HPDE6-E6E7 (cell line): ENCODE results near the gene PDZD11.
A peak's percentile ranks its signal among the peaks of the same experiment; 100 is the strongest.
"Not testable (repeated sequence)": the region's sequence is repeated elsewhere in the genome, so short reads cannot be mapped to it uniquely, and the experiment has no call there.

ENCODE experiments used
- DNase-seq: peaks from one replicate; pipeline ENCODE4 v3.0.0; 2011; ENCODE audit warnings: missing footprints; ENCODE audit errors: extremely low spot score

PDZD11 gene, protein sequence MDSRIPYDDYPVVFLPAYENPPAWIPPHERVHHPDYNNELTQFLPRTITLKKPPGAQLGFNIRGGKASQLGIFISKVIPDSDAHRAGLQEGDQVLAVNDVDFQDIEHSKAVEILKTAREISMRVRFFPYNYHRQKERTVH

DNA sequence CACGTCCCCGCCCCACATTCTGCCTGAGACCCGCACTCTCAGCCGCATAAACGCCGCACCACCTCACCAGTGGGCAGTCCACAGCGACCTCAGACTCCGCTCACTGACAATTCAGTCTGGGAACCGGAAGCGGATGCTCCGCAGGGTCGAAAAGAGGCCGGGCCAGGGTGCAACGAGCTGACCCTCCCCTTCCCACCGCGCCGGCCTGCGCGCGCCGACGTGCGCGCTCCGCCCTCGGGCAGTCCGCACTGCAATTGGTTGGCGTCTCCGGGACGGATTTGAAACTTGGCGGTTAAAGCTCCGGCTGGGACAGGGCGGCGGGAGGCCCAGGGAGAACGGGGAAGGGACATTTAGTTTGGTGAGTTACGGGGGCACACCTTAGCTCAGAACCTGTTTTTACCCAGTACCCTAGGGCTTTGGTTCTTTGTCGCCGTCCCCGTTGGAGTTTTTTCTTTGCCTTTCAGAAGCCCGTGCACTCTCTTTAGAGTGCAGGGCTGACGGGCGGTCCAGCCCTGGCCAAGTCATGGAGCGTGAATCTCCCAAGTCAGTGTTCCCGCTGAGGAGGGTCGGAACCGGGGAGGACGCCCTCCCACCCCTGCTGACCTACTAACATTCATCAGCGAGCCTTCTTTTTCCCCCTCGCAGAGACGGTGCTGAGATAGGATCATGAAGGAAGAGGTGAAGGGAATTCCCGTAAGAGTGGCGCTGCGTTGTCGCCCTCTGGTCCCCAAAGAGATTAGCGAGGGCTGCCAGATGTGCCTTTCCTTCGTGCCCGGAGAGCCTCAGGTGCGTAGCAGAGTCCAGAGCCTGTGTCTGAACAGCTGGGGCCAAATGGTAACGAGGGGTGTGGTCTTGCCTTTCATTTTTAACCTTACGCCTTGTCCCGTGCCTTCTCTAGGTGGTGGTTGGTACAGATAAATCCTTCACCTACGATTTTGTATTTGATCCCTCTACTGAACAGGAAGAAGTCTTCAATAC is at the start of gene PDZD11, which contains the start of gene KIF4A:
Gene PDZD11 (minus strand): TSS at position 135 of the 978 bp plus-strand sequence. CDS start 586 bp downstream, outside the sequence.
Gene KIF4A (plus strand): TSS at position 312 of the 978 bp plus-strand sequence. CDS start 355 bp downstream, at position 667.
- DNase-seq: peak; percentile 76

DNA sequence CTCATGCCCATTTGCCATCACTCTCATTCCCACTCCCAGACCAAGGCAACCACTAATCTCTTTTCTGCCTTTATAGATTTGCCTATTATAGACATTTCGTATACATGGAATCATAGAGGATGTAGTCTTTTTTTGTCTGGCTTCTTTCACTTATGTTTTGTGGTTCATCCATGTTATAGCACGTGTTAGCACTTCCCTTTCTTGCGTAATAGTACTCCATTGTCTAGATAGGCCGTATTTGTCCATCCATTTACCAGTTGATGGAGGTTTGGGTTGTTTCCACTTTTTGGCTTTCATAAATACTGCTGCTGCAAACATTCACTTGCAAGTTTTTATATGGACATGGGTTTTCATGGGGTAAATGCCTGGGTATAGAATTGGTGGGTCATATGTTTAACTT is 48.6 kb upstream of the PDZD11 start:
- no peak for DNase-seq

GRCh38 chrX:70336767-70337166 is 47.0 kb upstream of the PDZD11 start:
- no peak for DNase-seq

GRCh38 chrX:70332600-70332999 is 42.9 kb upstream of the PDZD11 start:
- no peak for DNase-seq

GRCh38 chrX:70331161-70331560 is 41.4 kb upstream of the PDZD11 start:
- DNase-seq: no peak

DNA sequence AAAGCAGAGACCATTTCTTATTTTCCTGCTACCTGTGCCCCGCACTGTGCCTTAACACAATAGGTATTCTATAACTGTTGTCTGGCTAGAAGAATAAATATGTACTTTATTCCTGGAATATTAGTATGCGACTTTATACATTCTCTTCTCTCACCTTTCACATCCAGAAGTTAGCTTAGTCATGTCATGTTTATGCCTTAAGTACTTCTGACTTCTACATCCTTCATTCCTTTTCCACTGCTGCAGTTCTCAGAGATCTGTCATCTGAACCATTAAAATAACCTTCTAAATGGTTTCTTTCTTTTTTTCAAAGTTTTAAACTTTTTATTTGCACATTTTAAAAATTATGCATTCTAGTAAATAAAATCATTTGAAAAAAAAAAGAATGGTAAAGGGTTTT is 34.6 kb upstream of the PDZD11 start:
- no peak for DNase-seq

GRCh38 chrX:70323628-70324027 is 33.9 kb upstream of the PDZD11 start:
- not testable (repeated sequence) for DNase-seq

- no peak for DNase-seq
These were observed 33.1 kb upstream of the PDZD11 start for GRCh38 chrX:70322784-70323183.

DNA sequence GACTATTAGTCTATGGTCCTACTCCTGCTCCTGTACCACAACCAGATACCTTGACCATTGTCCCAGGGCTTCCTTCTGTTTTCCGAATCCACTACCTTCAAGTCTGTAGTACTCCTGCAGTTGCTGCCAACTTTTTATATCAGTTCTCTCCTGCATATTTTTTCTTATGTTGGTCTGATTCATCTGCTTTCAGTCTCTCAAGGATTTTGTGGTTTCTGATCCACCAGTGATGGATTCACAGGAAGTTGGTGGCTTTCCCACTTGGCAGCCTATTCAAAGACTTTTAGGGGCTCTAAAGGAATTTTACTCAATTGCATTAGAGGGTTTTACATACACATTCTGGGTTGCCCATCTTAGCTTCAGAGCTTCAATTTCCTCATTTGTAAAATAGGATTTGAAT is 23.8 kb upstream of the PDZD11 start:
- no peak for DNase-seq

GRCh38 chrX:70301716-70302115 is 12.0 kb upstream of the PDZD11 start:
- DNase-seq: no peak

- DNase-seq: no peak
These were observed 3.9 kb upstream of the PDZD11 start for GRCh38 chrX:70293621-70294020.

DNA sequence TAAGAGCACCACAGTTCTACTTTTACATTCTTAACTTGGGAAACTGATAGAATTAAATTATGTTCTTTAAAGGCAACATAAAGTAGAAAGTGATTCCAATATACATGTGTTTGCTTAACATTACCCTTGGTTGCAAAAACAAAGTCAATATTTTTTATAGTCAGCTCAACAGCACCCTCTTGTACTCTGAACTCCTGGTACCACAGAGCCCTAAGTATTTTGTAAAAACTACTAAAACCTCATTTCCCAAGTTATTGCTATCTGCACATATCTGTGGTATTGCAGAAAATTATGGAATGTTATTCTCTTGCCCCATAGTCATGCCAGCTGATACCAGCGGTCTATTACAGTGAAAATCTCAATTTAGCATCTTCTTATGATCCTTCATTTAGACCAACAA is 3.1 kb upstream of the PDZD11 start:
- no peak for DNase-seq

- no peak for DNase-seq
These were observed 447 bp downstream of the PDZD11 start for GRCh38 chrX:70289168-70289792.

DNA sequence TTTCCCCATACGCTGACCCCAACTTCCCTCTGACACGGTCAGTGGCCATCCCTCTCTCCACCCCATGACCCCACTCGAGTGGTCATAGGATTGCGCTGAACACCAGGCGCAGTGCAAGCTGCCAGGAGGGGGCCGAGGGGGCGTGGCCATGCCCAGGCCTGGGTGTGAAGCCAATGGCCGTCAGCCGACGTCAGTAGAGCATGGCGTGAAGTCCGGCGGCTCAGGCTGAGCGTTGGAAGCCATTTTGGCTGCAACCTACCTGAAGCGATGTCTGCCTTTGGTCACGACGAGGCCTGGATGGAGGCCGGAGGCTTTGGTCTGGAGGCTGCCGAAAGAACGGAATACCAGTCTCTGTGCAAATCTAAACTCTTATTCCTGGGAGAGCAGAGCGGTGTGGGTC is 7.8 kb downstream of the PDZD11 start, which contains the start of gene RAB41:
Gene RAB41 (plus strand): TSS at position 222 of the 400 bp plus-strand sequence. CDS start 46 bp downstream, at position 268.
- DNase-seq: no peak

GRCh38 chrX:70280573-70280972 is 9.2 kb downstream of the PDZD11 start:
- no peak for DNase-seq

DNA sequence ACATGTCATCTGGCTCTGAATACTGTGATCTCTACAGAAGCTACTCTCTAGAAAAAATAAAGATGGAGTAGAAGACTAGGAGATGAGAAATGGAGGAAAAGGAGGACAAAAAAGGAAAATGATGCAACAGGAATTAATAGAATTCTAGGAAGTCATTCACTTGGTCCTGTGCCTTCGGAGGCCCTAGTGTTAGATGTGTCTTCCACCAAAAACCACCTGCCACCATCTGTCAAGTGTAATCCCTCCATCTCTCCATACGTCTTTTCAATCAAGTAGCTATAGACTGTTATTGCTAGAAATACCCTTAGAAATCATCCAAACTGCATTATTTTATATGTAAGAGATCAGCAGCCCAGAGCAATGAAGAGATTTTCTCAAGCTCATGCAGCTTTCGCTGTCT is 10.6 kb downstream of the PDZD11 start:
- DNase-seq: no peak

GRCh38 chrX:70274029-70274428 is 15.7 kb downstream of the PDZD11 start:
- DNase-seq: not testable (repeated sequence)

DNA sequence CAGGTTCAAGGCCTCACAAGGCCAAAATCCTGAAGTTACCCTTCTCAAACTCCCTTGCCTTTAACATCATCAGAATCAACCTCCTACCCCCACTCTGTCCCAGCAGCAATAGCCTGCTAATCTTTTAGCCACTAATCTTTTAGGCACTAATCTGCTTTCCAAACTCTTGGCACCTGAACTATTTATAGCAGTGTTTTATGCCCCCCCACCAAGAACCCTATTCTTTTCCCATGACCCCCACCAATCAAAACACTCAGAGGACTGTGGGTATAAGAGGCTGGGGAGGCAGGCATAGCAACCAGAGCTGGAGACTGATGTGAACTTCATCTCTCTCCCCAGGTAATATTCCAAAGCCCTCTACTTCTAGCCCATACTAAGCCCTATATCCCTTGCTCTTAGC is 21.7 kb downstream of the PDZD11 start, which contains the start of gene ARR3:
Gene ARR3 (plus strand): TSS at position 301 of the 400 bp plus-strand sequence. CDS start 1,052 bp downstream, outside the sequence.
- no peak for DNase-seq

- DNase-seq: no peak
These were observed 24.9 kb downstream of the PDZD11 start for GRCh38 chrX:70264784-70265183.

GRCh38 chrX:70262952-70263567 is 26.7 kb downstream of the PDZD11 start:
- peak; percentile 28 for DNase-seq

DNA sequence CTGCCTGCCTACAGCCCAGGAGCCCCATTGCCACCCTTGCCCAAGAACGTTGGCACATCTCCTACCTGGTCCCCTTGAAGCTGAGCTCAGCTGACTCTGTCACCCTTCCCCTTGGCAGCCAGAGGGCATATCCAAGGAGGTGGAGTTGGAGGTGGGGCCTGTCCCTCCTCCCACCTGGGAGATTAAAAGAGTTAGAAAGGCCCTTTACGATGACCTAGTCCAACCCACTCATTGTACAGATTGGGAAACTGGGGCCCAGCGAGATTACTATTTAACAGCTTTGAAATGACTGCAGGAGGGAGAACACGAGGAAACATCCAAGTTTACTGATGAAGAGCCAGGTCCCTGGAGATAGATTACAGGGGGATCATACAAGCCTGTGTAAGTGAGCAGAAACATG is 29.6 kb downstream of the PDZD11 start, which contains the start of gene P2RY4:
Gene P2RY4 (minus strand): TSS at position 101 of the 400 bp plus-strand sequence. CDS start 580 bp downstream, outside the sequence.
- no peak for DNase-seq
